ENCODE measurements around the gene ATXN7L1. TPM values are rescaled to one million over a fixed set of nuclear protein-coding genes. Genes with fewer than 3 reads are reported as not detected.
A peak's percentile ranks its signal among the peaks of the same experiment; 100 is the strongest.

Gene ATXN7L1
- total RNA-seq, 1 donor from 2014 or later = 20.6 TPM

GRCh38 chr7:105894131-105894530 lies 17.7 kb upstream of the ATXN7L1 start:
- no peaks in the 10 kb centered on the region for H3K27me3 Mint-ChIP-seq (ENCODE audit: unreplicated experiment)
- H3K4me3 Mint-ChIP-seq (ENCODE audit: unreplicated experiment) = no peak overlapping the region
- no peak for TF ChIP-seq CTCF (IDR thresholded peaks at IDR 0.05; ENCODE audit: partially characterized antibody, unreplicated experiment)
- no peaks in the 10 kb centered on the region for H3K4me1 Mint-ChIP-seq (ENCODE audit: low read depth, unreplicated experiment)
- no peak for DNase-seq
- peaks cover 6% of the 10 kb centered on the region for H3K36me3 Mint-ChIP-seq (ENCODE audit: unreplicated experiment)
- H3K9me3 Mint-ChIP-seq (ENCODE audit: unreplicated experiment) = no peaks in the 10 kb centered on the region
- no peak overlapping the region for H3K27ac Mint-ChIP-seq (ENCODE audit: unreplicated experiment)

GRCh38 chr7:105892387-105892786 lies 16.0 kb upstream of the ATXN7L1 start:
- H3K4me1 Mint-ChIP-seq (ENCODE audit: low read depth, unreplicated experiment) = peaks cover 5% of the 10 kb centered on the region
- TF ChIP-seq CTCF (IDR thresholded peaks at IDR 0.05; ENCODE audit: partially characterized antibody, unreplicated experiment) = no peak
- H3K27ac Mint-ChIP-seq (ENCODE audit: unreplicated experiment) = no peak overlapping the region
- no peaks in the 10 kb centered on the region for H3K9me3 Mint-ChIP-seq (ENCODE audit: unreplicated experiment)
- H3K27me3 Mint-ChIP-seq (ENCODE audit: unreplicated experiment) = no peaks in the 10 kb centered on the region
- no peak overlapping the region for H3K4me3 Mint-ChIP-seq (ENCODE audit: unreplicated experiment)
- H3K36me3 Mint-ChIP-seq (ENCODE audit: unreplicated experiment) = peaks cover 6% of the 10 kb centered on the region
- no peak for DNase-seq

DNA sequence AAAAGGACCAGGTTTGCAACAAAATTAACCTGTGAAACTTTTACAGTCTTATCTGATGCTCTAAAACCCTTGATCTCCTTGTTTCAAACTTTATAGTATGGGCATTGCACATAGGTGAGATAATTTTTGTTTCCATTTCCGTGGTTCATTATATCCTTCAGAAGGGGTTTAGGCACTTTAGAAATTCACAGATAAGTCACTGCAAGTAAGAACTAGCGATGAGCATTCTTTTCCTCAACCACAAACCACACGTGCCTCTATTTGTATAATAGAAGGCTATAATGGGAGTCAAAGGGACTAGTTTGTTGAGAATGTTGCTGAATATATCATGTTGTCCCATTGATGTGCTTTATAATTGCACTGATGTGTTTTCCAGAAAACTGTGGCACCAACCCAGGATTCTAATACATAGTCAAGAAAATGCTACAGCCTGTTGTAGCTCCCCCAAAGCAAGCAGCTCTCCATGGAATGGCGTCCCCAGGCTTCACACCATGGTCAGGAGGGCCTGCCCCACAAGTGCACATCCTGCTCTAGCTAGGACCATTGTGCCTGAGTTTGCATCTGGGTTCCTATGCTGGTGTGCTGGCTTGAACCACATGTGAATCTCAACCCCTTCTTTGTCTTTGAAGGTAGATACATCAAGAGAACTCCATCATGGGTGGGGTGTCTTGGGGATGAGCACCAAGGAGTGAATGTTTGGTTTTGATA lies 14.0 kb upstream of the ATXN7L1 start:
- Mint-ChIP-seq H3K36me3 (ENCODE audit: unreplicated experiment) (peaks cover 6% of the 10 kb centered on the region), H3K9me3 (ENCODE audit: unreplicated experiment) (no peaks in the 10 kb centered on the region), H3K4me1 (ENCODE audit: low read depth, unreplicated experiment) (peaks cover 8% of the 10 kb centered on the region), H3K4me3 (ENCODE audit: unreplicated experiment) (no peak overlapping the region), H3K27ac (ENCODE audit: unreplicated experiment) (no peak overlapping the region), H3K27me3 (ENCODE audit: unreplicated experiment) (no peaks in the 10 kb centered on the region)
- DNase-seq = no peak
- TF ChIP-seq CTCF (IDR thresholded peaks at IDR 0.05; ENCODE audit: partially characterized antibody, unreplicated experiment) = no peak

DNA sequence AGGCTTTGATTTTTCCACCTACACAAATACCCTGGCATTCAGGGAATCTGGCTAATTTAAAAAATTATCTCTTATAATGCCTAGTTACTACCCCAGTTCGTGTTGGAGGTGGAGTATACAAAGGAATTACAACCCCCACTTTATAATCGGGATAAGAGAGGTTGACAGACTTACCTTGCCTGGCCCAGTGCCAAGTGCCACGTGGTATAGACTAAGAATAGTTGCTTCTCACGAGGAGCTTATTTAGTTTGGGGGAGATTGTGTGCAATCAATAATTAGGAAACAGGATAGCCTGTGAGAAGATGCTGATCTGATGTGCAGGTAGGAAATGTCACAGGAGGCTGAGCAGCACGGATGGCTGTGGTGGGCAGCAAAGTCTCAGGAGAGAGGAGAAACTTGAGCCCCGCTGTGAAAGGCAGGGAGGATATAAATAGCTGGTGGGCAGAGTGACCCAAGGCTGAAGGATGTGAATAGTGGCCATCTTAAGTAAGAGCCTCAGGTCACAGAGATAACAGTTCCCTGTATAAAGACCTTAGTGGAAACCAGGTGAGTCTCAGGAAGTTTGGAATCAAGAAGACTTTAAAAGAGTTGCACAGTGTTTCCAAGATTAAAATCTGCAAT lies 11.3 kb upstream of the ATXN7L1 start:
- Mint-ChIP-seq H3K36me3 (ENCODE audit: unreplicated experiment) (no peaks in the 10 kb centered on the region), H3K27ac (ENCODE audit: unreplicated experiment) (no peak overlapping the region), H3K9me3 (ENCODE audit: unreplicated experiment) (no peaks in the 10 kb centered on the region), H3K27me3 (ENCODE audit: unreplicated experiment) (no peaks in the 10 kb centered on the region), H3K4me1 (ENCODE audit: low read depth, unreplicated experiment) (peaks cover 8% of the 10 kb centered on the region), H3K4me3 (ENCODE audit: unreplicated experiment) (peak overlapping the region; percentile 25)
- no peak for TF ChIP-seq CTCF (IDR thresholded peaks at IDR 0.05; ENCODE audit: partially characterized antibody, unreplicated experiment)
- DNase-seq = no peak

- Mint-ChIP-seq H3K9me3 (ENCODE audit: unreplicated experiment) (no peaks in the 10 kb centered on the region), H3K27ac (ENCODE audit: unreplicated experiment) (no peak overlapping the region), H3K36me3 (ENCODE audit: unreplicated experiment) (no peaks in the 10 kb centered on the region), H3K27me3 (ENCODE audit: unreplicated experiment) (no peaks in the 10 kb centered on the region), H3K4me3 (ENCODE audit: unreplicated experiment) (no peak overlapping the region), H3K4me1 (ENCODE audit: low read depth, unreplicated experiment) (peaks cover 8% of the 10 kb centered on the region)
- DNase-seq = no peak
- no peak for TF ChIP-seq CTCF (IDR thresholded peaks at IDR 0.05; ENCODE audit: partially characterized antibody, unreplicated experiment)
Observed at GRCh38 chr7:105886776-105887175, 10.4 kb upstream of the ATXN7L1 start.
